Activated CD4-positive, alpha-beta T cell treated with anti-CD3 and anti-CD28 coated beads, Interleukin-2, amount 10 ng/mL, durations not matched to agents 7 days and 5 days (primary cell): ENCODE measurements around the gene PCDHGA7. TPM values are rescaled to one million over a fixed set of nuclear protein-coding genes. Genes with fewer than 3 reads are reported as not detected.

Source experiments
- CTCF ChIA-PET: fragments of 350-600 bp; sonication (Branson Sonifier 250); formaldehyde crosslinking; loops from one replicate; lab custom pipeline; 2021; ENCODE audit warnings: antibody characterized with exemption; lab: Charles Lee
- POLR2A ChIA-PET: fragments of 350-600 bp; sonication (Branson Sonifier 250); formaldehyde crosslinking; loops from one replicate; lab custom pipeline; 2021; ENCODE audit warnings: antibody characterized with exemption; lab: Charles Lee
- DNase-seq: peaks from one replicate; pipeline ENCODE4 v3.0.0-alpha.2; 2020
- H3K27ac Mint-ChIP-seq: one replicate; pipeline ENCODE4 v1.8.0; 2021; ENCODE audit warnings: mild to moderate bottlenecking, moderate library complexity, mixed read lengths
- H3K27me3 Mint-ChIP-seq: one replicate; pipeline ENCODE4 v1.8.0; 2021; ENCODE audit warnings: mixed read lengths
- H3K36me3 Mint-ChIP-seq: one replicate; pipeline ENCODE4 v1.8.0; 2021; ENCODE audit warnings: low read depth, mixed read lengths
- H3K4me1 Mint-ChIP-seq: one replicate; pipeline ENCODE4 v1.8.0; 2021; ENCODE audit warnings: mixed read lengths
- H3K4me3 Mint-ChIP-seq: one replicate; pipeline ENCODE4 v1.8.0; 2021; ENCODE audit warnings: mild to moderate bottlenecking, moderate library complexity, mixed read lengths
- H3K9me3 Mint-ChIP-seq: one replicate; pipeline ENCODE4 v1.8.0; 2021; ENCODE audit warnings: mixed read lengths
- total RNA-seq, 2 experiments: library from RNA; stranded (reverse); gene quantifications; one replicate each; pipeline ENCODE4 v1.2.3, GENCODE V29; 2021

The PCDHGA7 gene
- total RNA-seq, 2 experiments from 2014 or later, result not detected

DNA sequence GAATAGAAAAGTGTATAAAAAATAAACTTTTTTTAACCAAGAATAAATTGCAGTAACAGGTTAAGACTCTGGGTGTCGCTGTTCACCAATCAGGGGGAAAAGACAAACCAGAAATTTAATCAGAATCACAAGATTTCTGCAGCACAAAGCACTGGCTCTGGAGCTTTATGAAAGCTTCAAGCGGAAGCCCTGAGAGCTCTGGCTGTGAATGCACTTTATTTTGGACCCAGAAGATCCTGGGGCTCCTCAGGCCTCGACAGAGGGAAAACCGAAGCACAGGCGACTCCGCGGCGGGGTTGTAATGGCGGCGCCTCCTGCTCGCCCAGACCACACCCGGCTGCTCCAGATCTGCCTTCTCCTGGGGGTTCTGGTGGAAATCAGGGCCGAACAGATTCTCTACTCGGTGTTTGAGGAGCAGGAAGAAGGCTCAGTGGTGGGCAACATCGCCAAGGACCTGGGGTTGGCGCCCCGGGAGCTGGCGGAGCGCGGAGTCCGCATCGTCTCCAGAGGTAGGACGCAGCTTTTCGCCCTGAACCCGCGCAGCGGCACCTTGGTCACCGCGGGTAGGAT lies 27.6 kb upstream of the PCDHGA7 start, which contains the start of gene PCDHGA4:
TSS of gene PCDHGA4 (plus strand) at position 122 of the 570 bp plus-strand sequence. CDS start at position 209, 87 bp downstream.
- peaks cover 33% of the 10 kb centered on the region for H3K27me3 Mint-ChIP-seq
- peaks cover 2% of the 10 kb centered on the region for H3K4me1 Mint-ChIP-seq
- no peak within 1 kb of the TSS for H3K4me3 Mint-ChIP-seq
- ChIA-PET POLR2A (no interaction called here), CTCF (interaction anchor here (1.0 to 2.4 kb wide), 5 partner anchors 9 to 152 kb away, joined by 3 to 7 read pairs (median 3); partner anchors contain the start of genes PCDHGA3, PCDHGA5 and PCDHGB7)
- H3K9me3 Mint-ChIP-seq, result peaks cover 28% of the 10 kb centered on the region
- H3K27ac Mint-ChIP-seq, result no peak within 1 kb of the TSS
- H3K36me3 Mint-ChIP-seq, result peaks cover 3% of the 10 kb centered on the region
- no peak for DNase-seq

DNA sequence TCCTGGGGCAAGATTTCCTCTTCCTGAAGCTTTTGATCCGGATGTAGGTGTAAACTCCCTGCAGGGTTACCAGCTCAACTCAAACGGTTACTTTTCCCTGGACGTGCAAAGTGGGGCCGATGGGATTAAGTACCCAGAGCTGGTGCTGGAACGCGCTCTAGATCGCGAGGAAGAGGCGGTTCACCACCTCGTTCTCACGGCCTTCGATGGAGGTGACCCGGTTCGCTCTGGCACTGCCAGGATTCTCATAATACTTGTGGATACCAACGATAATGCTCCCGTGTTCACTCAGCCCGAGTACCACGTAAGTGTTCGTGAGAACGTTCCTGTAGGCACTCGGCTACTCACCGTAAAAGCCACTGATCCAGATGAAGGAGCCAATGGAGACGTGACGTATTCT lies 26.9 kb upstream of the PCDHGA7 start:
- Mint-ChIP-seq H3K36me3 (peaks cover 3% of the 10 kb centered on the region), H3K9me3 (peaks cover 28% of the 10 kb centered on the region), H3K27ac (no peak overlapping the region), H3K4me1 (peaks cover 2% of the 10 kb centered on the region), H3K4me3 (no peak overlapping the region), H3K27me3 (peaks cover 34% of the 10 kb centered on the region)
- ChIA-PET POLR2A (no interaction called here), CTCF (interaction anchor here (0.6 to 2.4 kb wide), 7 partner anchors 8 to 151 kb away, joined by 3 to 7 read pairs (median 3); partner anchors contain the start of genes PCDHGA3, PCDHGA5 and PCDHGB7)
- no peak for DNase-seq

DNA sequence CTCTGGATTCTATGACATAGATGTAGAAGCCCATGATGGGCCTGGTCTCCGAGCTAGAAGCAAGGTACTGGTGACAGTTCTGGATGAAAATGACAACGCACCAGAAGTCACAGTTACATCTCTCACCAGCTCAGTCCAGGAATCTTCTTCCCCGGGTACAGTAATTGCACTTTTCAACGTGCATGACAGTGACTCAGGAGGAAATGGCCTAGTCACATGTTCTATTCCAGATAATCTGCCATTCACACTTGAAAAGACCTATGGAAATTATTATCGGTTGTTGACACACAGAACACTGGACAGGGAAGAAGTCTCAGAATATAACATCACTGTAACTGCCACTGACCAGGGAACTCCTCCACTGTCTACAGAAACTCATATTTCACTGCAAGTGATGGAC lies 26.4 kb upstream of the PCDHGA7 start:
- peaks cover 28% of the 10 kb centered on the region for H3K9me3 Mint-ChIP-seq
- DNase-seq, result no peak
- H3K27ac Mint-ChIP-seq, result no peak overlapping the region
- ChIA-PET CTCF (interaction anchor here (0.6 to 2.4 kb wide), 5 partner anchors 8 to 143 kb away, joined by 3 to 7 read pairs (median 3); partner anchors contain the start of genes PCDHGA3, PCDHGA5 and PCDHGB7), POLR2A (no interaction called here)
- H3K36me3 Mint-ChIP-seq, result peaks cover 3% of the 10 kb centered on the region
- H3K27me3 Mint-ChIP-seq, result peaks cover 34% of the 10 kb centered on the region
- H3K4me3 Mint-ChIP-seq, result no peak overlapping the region
- H3K4me1 Mint-ChIP-seq, result peaks cover 2% of the 10 kb centered on the region

DNA sequence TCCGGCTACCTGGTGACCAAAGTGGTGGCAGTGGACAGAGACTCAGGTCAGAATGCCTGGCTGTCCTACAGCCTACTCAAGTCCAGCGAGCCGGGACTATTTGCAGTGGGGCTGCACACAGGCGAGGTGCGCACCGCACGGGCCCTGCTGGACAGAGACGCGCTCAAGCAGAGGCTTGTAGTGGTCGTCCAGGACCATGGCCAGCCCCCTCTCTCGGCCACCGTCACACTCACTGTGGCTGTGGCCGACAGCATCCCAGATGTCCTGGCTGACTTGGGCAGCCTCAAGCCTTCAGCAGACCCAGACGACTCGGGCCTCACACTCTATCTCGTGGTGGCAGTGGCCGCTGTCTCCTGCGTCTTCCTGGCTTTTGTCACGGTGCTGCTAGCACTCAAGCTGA lies 25.6 kb upstream of the PCDHGA7 start:
- Mint-ChIP-seq H3K9me3 (peaks cover 31% of the 10 kb centered on the region), H3K36me3 (peaks cover 3% of the 10 kb centered on the region), H3K4me1 (peaks cover 2% of the 10 kb centered on the region), H3K27ac (no peak overlapping the region), H3K27me3 (peaks cover 38% of the 10 kb centered on the region), H3K4me3 (no peak overlapping the region)
- CTCF ChIA-PET, result interaction anchor here (2.4 kb wide), 1 partner anchor 13 kb away, joined by 7 read pairs; the partner anchor contains the start of gene PCDHGA3
- DNase-seq, result no peak
- POLR2A ChIA-PET, result no interaction called here

DNA sequence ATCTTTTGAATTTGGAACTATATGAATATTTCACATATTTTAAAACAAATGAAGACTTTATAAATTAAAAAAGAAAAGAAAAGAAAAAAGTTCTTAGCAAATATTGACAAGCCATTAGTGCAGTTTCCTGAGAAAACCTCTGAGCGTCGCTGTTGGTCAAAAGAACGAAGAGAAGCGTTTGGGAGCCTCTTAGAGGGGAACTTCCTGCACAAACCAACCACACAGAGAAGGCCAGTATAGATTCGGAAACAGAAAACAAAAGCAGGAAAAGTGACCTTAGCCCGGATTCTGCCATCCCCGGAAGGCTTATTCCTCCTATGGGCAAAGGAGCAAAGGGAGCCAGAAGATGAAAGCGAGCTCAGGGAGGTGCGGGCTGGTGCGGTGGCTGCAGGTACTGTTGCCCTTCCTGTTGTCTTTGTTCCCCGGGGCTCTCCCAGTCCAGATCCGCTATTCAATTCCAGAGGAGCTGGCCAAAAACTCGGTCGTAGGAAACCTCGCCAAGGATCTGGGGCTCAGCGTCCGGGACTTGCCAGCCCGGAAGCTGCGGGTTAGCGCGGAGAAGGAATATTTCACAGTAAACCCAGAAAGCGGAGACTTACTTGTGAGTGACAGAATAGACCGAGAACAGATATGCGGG lies 22.6 kb upstream of the PCDHGA7 start, which contains the start of gene PCDHGB2:
TSS of gene PCDHGB2 (plus strand) at position 205 of the 637 bp plus-strand sequence. CDS start at position 347, 142 bp downstream.
- H3K9me3 Mint-ChIP-seq, result peaks cover 40% of the 10 kb centered on the region

DNA sequence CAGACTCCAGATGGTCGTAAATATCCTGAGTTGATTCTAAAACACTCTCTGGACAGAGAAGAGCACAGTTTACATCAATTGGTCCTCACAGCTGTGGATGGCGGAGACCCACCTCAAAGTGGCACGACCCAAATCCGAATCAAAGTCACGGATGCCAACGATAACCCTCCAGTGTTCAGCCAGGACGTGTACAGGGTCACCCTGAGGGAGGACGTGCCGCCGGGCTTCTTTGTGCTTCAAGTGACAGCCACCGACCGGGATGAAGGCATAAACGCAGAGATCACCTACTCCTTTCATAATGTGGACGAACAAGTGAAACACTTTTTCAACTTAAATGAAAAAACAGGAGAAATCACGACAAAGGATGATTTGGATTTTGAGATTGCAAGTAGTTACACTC lies 21.9 kb upstream of the PCDHGA7 start:
- no peak overlapping the region for H3K4me3 Mint-ChIP-seq
- H3K4me1 Mint-ChIP-seq, result peaks cover 2% of the 10 kb centered on the region
- H3K27ac Mint-ChIP-seq, result no peak overlapping the region
- peaks cover 43% of the 10 kb centered on the region for H3K9me3 Mint-ChIP-seq
- POLR2A ChIA-PET, result no interaction called here
- CTCF ChIA-PET, result interaction anchor here (1.2 kb wide), 1 partner anchor 30 kb away, joined by 3 read pairs; no protein-coding TSS in a partner anchor
- H3K27me3 Mint-ChIP-seq, result peaks cover 59% of the 10 kb centered on the region
- peaks cover 7% of the 10 kb centered on the region for H3K36me3 Mint-ChIP-seq
- DNase-seq, result no peak

More for the DNA sequence above, 22.6 kb upstream of the PCDHGA7 start, which contains the start of gene PCDHGB2:
- CTCF ChIA-PET, result interaction anchor here (0.9 to 1.2 kb wide), 3 partner anchors 10 to 40 kb away, joined by 3 read pairs; partner anchors contain the start of genes PCDHGB1 and TAF7
- Mint-ChIP-seq H3K36me3 (peaks cover 2% of the 10 kb centered on the region), H3K4me3 (peak within 1 kb of the TSS; percentile 56), H3K4me1 (peaks cover 2% of the 10 kb centered on the region), H3K27ac (no peak within 1 kb of the TSS), H3K27me3 (peaks cover 51% of the 10 kb centered on the region)
- POLR2A ChIA-PET, result no interaction called here
- DNase-seq, result no peak

DNA sequence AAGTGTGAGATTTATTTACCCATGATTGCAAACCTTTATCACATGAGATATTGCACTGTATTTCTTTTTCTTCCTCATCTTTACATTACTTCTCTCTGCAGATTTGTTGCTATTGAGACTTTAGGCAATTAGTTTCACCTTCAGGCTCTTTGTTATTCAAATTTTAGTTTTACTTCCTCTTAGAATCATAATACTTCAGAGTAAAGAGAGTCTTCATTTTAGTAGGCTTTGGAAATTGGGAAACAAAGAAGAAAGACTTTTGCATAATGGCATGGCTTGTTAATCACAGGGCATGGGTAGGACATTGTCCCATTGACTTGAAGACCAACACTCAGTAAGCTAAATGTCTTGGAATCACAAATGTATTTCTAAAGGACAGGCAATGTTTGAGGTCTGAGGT lies 19.8 kb upstream of the PCDHGA7 start:
- H3K36me3 Mint-ChIP-seq, result peaks cover 7% of the 10 kb centered on the region
- H3K4me1 Mint-ChIP-seq, result peaks cover 2% of the 10 kb centered on the region
- DNase-seq, result no peak
- peaks cover 40% of the 10 kb centered on the region for H3K9me3 Mint-ChIP-seq
- no peak overlapping the region for H3K27ac Mint-ChIP-seq
- ChIA-PET CTCF (no interaction called here), POLR2A (no interaction called here)
- peaks cover 58% of the 10 kb centered on the region for H3K27me3 Mint-ChIP-seq
- H3K4me3 Mint-ChIP-seq, result no peak overlapping the region

DNA sequence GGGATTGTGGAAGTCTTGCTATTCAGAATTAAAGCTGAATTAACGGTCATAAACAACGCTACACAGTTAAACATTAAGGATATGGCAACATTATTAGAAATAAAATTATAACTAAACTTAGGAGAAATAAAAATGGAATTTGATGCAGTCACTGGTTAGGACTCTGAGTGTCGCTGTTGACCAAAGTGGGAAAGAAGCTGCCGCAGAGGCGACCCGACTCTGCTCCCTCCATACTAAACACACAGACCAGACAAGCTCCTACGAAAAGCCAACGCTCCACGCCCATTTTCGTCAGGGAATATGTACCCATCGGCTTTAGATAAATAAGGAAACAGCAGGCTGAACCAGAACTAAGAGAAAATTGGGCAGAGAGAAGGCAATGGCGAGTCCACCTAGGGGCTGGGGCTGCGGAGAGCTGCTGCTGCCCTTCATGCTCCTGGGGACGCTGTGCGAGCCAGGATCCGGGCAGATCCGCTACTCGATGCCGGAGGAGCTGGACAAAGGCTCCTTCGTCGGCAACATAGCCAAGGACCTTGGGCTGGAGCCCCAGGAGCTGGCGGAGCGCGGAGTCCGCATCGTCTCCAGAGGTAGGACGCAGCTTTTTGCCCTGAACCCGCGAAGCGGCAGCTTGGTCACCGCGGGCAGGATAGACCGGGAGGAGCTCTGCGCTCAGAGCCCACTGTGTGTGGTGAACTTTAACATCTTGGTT lies 18.4 kb upstream of the PCDHGA7 start, which contains the start of gene PCDHGA5:
TSS of gene PCDHGA5 (plus strand) at position 211 of the 709 bp plus-strand sequence. CDS start at position 380, 169 bp downstream.
- peak within 1 kb of the TSS; percentile 25 for H3K4me3 Mint-ChIP-seq
- peaks cover 40% of the 10 kb centered on the region for H3K9me3 Mint-ChIP-seq
- H3K27me3 Mint-ChIP-seq, result peaks cover 61% of the 10 kb centered on the region
- peaks cover 7% of the 10 kb centered on the region for H3K36me3 Mint-ChIP-seq
- H3K27ac Mint-ChIP-seq, result peak within 1 kb of the TSS; percentile 50
- DNase-seq, result no peak
- POLR2A ChIA-PET, result interaction anchor here (0.5 to 0.6 kb wide), 2 partner anchors 47 to 76 kb away, joined by 3 read pairs; no protein-coding TSS in a partner anchor
- CTCF ChIA-PET, result interaction anchor here (0.9 to 1.5 kb wide), 4 partner anchors 9 to 48 kb away, joined by 3 to 6 read pairs (median 6); partner anchors contain the start of genes PCDHGA10 and PCDHGA4
- peaks cover 2% of the 10 kb centered on the region for H3K4me1 Mint-ChIP-seq

DNA sequence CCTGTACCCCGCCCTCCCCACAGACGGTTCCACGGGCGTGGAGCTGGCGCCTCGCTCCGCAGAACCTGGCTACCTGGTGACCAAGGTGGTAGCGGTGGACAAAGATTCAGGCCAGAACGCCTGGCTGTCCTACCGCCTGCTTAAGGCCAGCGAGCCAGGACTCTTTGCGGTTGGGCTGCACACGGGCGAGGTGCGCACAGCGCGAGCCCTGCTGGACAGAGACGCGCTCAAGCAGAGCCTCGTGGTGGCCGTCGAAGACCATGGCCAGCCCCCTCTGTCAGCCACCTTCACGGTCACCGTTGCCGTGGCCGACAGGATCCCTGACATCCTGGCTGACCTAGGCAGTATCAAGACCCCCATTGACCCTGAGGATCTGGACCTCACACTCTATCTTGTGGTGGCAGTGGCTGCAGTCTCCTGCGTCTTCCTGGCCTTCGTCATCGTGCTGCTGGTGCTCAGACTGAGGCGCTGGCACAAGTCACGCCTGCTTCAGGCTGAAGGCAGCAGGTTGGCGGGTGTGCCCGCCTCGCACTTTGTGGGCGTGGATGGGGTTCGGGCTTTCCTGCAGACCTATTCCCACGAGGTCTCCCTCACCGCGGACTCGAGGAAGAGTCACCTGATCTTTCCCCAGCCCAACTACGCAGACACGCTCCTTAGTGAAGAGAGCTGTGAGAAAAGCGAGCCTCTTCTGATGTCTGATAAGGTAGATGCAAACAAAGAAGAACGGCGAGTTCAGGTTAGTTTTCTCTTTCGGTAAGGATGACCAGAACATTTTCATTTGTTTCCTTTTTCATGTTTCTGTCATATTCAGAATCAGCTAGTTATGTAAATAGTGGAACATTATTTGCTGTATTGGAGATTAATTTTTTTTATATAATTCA lies 16.3 kb upstream of the PCDHGA7 start:
- no peak overlapping the region for H3K27ac Mint-ChIP-seq
- CTCF ChIA-PET, result no interaction called here
- no peak for DNase-seq
- peaks cover 7% of the 10 kb centered on the region for H3K36me3 Mint-ChIP-seq
- POLR2A ChIA-PET, result no interaction called here
- no peaks in the 10 kb centered on the region for H3K4me1 Mint-ChIP-seq
- H3K27me3 Mint-ChIP-seq, result peaks cover 67% of the 10 kb centered on the region
- H3K4me3 Mint-ChIP-seq, result no peak overlapping the region
- peaks cover 37% of the 10 kb centered on the region for H3K9me3 Mint-ChIP-seq

DNA sequence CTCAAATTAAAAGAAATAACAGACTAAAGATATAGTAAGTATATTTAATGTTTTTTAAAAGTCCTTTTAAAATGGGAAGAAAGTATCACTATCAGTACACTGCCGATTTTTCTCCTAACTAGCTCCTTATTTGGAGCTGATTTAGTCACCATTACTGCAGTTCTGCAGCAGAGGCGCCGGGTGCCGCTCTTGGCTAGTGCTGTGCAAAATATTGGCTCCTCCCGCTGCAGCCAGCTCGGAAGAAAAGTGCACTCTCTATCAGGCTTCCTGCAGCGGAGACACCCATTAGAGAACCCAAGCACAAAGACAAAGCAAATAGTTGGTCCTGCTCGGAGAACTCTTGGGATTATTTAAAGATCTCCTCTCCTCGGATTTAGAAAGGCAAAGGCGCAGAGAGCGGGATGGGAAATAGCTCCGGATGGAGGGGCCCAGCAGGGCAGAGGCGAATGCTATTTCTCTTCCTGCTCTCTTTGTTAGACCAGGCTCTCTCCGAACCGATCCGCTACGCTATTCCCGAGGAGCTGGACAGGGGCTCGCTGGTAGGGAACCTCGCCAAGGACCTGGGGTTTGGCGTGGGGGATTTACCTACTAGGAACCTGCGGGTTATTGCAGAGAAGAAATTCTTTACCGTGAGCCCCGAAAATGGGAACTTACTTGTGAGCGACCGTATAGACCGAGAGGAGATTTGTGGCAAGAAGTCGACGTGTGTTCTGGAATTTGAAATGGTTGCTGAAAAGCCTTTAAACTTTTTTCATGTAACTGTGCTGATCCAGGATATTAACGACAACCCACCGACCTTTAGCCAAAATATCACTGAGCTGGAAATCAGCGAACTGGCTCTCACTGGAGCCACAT lies 12.3 kb upstream of the PCDHGA7 start, which contains the start of gene PCDHGB3:
TSS of gene PCDHGB3 (plus strand) at position 249 of the 855 bp plus-strand sequence. CDS start at position 402, 153 bp downstream.
- Mint-ChIP-seq H3K27ac (no peak within 1 kb of the TSS), H3K4me1 (peaks cover 4% of the 10 kb centered on the region), H3K4me3 (peak within 1 kb of the TSS; percentile 48), H3K36me3 (peaks cover 6% of the 10 kb centered on the region), H3K9me3 (peaks cover 34% of the 10 kb centered on the region), H3K27me3 (peaks cover 53% of the 10 kb centered on the region)
- no peak for DNase-seq
- CTCF ChIA-PET, result interaction anchor here (0.6 to 3.0 kb wide), 14 partner anchors 13 to 194 kb away, joined by 3 to 11 read pairs (median 4); partner anchors contain the start of genes PCDHGA1, PCDHGA10, PCDHGA11 and PCDHGA3
- POLR2A ChIA-PET, result no interaction called here
